ENCODE results near the gene LDLRAD2. TPM values are rescaled to one million over a fixed set of nuclear protein-coding genes. Genes with fewer than 3 reads are reported as not detected.

Gene LDLRAD2
- total RNA-seq, 1 experiment from 2014 or later = 0.56 TPM

DNA sequence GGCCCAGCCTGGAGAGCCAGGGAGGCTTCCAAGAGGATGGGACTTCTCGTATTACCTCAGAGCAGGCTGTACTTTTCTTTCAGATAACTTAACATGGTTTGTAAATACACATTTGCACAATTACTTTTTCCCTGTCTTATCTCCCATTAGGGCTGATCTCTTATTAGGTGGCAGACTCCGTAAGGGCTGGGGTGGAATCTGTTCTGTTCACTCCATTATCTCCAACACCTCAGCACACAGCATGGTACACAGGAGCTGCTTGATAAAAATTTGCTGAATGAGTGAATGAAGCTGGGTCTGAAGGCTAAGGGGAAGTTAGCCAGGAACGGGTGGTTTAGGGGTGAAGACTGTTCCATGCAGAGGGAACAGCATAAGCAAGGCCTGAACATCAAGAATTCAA lies 48.9 kb downstream of the LDLRAD2 start:
- no peak for DNase-seq (ENCODE audit: low spot score)

DNA sequence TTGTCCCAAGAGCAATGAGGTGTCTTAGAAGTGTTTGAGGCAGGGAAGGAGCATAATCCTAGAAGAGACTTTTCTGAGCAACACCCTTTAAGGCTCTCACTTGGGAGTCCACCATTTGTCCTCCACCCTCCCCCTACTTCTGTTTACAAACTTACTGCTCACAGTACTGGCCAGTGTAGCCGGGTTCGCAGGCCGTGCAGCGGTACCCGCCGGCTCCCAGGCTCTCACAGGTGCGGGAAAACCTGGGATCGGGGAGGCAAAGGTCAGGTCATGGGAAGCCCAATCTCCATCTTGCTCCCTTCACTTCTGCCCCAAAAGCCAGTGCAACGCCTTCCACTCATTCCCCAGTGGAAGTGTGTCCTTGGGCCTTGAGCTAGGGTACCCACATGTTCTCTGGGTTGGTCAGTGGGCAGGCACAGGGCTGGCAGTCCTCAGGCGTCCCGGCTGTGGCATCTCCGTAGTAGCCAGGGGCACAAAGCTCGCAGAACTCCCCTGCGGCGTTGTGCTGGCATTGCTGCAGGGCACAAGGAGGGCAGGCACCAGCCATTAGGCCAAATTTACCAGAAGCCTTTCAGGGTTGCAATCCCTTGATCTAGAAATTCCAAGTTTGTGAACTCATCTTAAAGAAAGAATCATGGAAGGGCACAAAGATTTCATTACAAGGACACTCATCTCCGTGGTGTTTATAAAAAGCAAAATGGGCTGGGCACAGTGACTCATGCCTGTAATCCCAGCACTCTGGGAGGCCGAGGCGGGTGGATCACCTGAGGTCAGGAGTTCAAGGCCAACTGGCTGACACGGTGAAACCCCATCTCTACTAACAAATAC lies 49.8 kb downstream of the LDLRAD2 start:
- no peak for DNase-seq (ENCODE audit: low spot score)

DNA sequence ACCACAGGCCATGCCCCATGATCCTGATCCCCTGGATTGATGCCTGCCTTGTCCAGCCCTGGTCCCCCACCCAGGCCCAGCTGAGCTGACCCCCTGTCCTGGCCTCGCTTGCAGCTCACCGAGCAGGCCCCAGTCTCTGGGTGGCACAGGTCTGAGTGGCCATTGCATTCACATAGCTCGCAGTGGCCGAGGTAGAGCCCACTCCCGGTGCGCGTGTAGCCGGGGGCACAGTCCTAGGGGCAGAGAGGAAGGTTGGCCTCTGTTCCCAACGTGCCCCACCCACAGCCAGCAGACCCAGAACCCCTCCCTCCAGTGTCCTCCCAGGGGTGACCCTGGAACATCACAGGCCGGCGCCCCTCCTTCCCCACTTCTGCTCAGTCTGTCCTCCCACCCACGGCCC lies 51.9 kb downstream of the LDLRAD2 start:
- no peak for DNase-seq (ENCODE audit: low spot score)

DNA sequence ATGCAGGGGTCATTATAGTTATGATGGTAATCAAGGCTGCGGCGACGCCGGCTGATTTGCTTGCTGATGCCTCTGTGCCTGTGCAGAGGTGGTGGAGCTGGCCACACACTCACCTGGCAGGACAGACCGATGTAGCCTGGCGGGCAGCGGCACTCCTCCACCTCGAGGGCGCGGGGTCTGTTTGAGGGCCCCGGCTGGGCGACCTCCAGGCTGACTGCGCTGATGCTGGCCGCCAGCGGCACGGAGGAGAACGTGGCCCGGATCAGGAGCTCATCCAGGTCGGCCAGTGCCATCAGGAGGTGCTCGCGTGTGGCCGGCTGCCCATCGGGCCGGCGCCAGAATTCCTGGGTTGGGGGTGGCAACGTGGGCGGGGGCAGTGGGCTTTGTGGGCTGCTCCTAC lies 52.7 kb downstream of the LDLRAD2 start:
- DNase-seq (ENCODE audit: low spot score) = no peak

DNA sequence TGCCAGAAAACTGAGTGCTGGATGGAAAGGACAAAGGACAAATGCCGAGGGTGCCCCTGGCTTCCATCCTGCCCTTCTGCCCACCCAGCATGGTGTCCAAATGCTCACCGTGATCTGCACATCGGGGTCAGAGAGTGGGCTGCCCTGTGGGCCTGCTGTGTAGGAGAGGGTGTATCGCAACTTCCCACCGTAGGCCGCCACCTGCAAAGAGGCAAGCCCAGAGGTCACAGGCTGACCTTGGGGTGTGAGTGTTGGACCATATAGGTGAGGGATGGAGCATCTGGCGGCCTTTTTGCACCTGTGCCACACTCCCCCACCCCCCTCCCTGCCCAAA lies 53.5 kb downstream of the LDLRAD2 start:
- DNase-seq (ENCODE audit: low spot score) = no peak

DNA sequence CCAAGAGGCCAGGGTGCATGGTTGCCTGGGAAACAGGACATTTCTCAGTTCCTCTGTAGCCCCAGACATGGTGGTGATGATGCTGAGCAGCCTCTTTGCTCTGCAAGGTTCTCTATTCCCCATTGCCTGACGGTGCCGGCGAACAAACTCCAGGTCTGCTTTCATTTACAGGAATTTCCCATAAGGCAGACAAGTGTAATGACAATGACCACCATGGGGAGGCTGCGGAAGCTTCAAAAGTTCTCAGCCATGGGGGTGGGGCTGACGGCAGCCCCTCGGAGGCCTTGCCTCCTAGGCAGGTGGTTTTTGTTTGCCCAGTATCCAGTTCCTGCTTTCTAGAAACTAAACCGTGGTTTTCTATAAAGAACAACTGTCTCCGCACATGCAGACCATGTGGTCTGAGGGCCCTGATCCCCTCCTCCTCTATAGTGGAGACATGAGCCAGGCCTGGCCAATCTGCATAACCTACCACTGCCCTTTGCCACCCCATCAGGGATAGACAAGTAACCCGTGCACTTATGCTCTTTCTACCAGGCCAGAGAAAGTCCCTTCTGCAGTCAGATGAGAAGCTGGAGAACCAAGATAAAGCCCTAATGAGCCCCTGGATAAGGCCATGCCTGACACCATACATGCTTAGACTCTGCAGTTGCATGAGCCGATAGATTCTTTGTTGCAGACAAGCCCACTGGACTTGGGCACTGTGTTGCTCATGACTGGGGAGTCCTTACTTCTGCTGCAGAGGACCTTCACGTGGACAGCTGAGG lies 54.1 kb downstream of the LDLRAD2 start:
- DNase-seq (ENCODE audit: low spot score) = no peak

DNA sequence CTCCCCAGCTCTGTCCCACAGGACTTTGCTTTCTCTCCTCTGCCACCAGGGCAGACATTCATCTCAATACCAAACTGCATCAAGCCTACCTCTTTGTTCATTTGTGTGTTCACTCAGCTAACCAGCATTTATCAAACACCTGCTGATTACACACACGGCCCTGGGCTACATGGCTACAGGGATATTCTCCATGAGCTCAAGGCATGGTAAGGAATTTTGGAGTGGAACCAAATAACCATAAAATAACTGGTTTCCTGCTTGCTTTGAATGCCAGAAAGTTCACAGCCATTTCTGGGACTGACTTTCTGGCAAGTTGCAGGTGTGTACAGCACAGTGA lies 54.6 kb downstream of the LDLRAD2 start:
- no peak for DNase-seq (ENCODE audit: low spot score)

DNA sequence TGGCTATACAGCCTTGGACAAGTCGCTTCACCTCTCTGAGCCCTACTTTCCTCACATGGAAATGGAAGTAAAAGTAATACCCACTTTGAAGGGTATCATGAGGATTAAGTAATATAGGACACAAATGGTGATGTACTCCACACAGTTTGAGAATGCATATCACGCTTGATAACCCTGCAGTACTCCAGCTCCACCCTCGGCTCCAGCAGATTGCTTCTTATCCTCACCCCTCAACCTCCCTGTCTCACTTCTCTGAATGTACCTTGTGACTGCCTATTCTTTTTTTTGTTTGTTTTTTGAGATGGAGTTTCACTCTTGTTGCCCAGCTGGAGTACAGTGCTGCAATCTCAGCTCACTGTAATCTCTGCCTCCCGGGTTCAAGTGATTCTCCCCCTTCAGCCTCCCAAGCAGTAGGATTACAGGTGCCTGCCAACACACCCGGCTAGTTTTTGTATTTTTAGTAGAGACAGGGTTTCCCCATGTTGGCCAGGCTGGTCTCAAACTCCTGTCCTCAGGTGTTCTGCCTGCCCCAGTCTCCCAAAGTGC lies 55.5 kb downstream of the LDLRAD2 start:
- DNase-seq (ENCODE audit: low spot score) = no peak

DNA sequence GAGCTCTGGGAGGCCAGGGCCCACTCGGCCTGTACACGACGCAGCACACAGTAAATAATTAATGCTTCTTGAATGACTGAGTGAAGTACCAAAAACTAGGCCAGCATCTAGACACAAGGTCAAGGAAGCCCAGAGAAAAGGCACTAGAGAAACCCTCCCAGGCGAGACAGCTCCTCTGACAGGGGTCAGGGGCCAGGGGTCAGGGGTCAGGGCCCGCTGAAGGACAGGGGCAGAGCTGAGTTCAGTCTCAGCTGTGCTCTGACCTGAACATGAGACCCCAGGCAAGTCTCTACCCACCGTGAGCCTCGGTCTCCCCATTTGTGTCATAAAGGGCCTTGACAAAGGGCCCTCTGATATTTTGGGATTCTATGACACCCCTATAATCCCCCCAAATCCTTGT lies 56.4 kb downstream of the LDLRAD2 start:
- no peak for DNase-seq (ENCODE audit: low spot score)

DNA sequence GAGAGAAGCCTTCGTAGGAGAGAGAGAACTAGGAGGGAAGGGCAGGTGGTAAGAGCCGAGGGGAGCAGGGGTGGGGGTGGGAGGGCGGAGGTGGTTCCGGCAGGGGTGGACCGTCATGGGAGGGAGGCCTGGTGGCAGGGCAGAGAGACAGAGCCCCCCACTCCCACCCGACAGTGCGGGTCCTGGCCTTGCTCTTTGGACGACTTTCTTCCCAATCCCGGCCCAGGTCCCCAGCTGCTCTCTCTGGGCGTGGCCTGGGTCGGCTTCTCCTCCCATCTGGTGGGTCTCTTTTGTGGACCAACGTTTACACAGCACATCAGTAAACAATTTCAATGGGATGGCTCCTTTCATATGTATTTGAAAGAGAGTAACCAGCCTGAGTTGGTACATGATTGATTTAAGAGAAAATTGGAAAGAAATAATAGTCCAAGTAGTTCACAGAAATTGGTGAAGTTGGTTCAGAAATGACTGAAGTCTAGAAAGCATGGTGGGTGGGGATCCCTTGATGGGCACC lies 56.9 kb downstream of the LDLRAD2 start:
- DNase-seq (ENCODE audit: low spot score) = peak; percentile 11

DNA sequence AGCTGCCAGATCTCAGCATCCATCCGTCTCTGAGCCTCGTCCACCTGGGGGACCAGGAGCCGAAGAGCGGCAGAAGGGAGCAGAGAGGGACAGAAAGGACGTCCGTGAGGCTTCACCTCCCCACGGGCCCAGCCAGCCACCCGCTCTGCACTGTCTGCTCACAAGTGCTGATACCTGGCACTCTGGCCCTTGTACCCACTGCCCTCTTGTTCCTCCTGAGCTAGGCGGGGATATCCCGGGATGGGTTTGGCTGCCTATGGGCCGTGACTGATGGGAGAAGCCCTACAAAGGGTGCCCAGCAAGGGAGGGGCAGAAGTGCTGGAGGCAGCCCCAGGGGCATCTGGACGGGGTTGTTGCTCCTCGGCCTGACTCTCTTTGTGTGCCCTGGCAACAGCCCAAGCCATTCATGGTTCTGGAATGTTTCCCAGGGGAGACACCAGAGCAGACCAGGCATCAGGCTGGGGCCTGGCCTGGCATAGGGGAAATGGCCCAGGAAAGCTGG lies 57.6 kb downstream of the LDLRAD2 start:
- peak; percentile 95 for DNase-seq (ENCODE audit: low spot score)

DNA sequence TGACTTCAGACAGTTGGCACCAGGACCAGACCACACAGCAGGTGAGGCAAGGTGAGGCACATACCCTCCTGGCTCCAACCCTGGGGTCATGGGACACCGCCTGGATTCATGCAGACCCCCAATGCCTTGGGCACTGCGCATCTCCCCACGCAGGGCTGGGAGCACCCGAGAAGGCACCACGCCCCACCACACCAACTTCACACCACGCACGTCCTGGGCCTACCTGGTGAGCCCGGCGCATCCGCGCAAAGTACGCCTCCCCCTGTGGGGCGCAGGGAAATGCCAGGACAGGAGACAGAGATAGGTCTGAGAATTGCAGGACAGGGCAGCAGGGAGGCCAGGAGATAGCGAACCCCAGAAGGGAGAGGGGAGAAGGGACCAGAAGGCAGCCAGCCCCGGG lies 58.5 kb downstream of the LDLRAD2 start:
- no peak for DNase-seq (ENCODE audit: low spot score)

DNA sequence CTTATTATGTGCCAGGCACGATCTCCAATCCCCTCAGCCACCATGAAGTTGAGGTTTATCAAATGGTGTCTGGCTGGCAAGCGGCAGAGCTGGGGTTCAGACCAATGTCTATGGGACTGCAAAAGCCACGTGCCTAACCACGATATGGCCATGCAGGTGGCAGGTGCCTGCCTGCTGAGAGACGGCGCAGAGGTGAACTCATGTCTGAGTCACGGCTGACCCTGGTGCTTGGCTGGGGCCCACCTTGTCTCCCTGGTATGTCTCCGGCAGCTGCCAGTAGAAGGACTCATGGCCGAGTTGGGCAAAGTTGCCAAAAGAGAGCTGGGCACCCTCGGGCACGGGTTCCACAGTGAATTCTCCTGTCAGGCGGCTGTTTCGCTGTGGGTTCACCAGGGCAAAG lies 59.9 kb downstream of the LDLRAD2 start:
- DNase-seq (ENCODE audit: low spot score) = no peak

DNA sequence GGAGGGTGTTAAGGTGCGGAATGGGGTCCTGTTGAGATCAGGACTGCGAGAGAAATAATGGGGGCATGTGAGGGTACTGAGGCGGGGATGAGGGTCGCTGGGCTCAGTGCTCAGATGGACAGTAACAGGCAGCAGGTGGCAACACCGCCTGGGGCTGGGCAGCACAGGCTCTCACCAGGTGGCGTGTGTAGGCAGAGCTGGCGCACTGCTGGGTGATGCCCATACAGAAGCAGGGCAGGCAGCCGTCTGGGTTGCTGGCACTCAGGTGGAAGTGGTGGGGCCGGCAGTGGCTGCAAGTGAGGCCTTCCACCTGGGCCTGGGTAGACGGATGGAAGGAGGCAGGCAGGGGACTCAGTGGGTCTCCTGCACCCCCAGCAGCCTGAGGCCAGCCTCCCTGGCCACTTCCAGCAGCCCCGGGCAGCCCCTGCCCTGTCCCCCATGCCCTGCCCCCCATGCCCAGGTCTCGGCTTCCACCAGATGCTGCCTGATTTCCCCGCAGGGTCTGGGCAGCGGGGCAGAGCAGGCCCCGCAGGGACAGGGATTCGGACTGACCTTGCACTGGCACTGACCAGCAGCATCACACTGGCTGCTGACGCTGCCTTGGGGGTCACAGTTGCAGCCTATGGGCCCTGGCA lies 60.5 kb downstream of the LDLRAD2 start:
- peak; percentile 11 for DNase-seq (ENCODE audit: low spot score)

DNA sequence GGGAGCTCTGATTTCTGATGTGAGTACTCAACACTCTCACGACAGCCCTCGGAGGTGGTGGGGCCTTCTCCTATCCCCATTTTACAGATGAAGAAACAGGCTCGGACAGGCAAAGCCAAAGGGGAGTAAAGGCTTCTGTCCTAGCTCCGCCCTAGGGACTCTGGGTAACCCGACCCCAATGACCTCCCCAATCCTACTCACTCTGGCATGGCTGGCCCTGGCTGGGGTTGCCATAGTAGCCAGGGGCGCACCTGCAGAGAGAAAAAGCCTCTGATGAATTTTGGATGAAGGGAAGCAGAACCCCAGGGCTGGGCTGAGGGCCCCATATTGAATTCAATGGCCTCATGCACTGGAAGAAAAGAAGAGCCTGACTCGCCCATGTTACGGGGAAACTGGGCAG lies 61.1 kb downstream of the LDLRAD2 start:
- DNase-seq (ENCODE audit: low spot score) = no peak

DNA sequence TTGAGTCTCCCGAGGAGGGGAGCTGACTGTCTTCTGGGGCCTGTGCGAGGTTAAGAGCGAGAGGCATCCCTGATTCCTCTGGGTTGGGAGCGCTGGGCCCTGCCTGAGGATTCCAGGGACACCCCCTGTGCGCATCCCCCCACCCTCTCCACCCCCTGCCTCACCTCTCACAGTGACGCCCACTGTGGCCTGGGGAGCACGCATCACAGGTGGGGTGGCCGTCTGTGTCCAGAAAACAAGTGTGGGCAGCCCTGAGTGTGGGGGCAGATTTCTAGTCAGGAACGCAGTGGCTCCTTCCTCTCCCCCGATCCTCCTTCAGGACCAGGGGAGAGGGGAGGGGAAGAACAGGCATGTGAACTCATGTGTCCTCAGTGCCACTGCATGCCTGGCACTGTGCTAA lies 61.7 kb downstream of the LDLRAD2 start:
- DNase-seq (ENCODE audit: low spot score) = no peak

DNA sequence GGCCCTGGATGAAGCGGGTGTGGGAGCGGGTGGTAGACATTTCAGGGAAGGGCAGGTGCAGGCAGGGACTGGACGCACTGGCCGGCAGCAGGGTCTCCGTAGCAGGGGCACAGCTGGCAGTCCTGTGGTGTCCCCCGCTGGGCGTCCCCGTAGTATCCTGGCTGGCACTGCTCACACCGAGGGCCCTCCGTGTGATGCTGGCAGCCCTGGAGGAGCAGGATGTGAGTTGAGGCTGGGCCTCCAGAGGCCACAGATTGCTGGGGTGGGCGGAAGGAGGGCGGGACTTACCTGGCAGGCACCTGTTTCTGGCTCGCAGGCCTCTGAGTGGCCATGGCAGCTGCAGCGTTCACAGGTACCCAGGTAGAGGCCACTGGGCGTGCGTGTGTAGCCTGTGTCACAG lies 62.3 kb downstream of the LDLRAD2 start:
- DNase-seq (ENCODE audit: low spot score) = no peak

Other genes with a start within 250 kb of the LDLRAD2 start
- 56.9 and 69.0 TPM in 2 replicates for gene RAP1GAP, start 142.9 kb upstream of the LDLRAD2 start, total RNA-seq (2014; rRNA removed; shearing (Covaris generic))
- 19.4 and 19.5 TPM in 2 replicates for gene USP48, start 29.1 kb upstream of the LDLRAD2 start, total RNA-seq (2014; rRNA removed; shearing (Covaris generic))
- 163 and 235 TPM in 2 replicates for gene HSPG2, start 125.0 kb downstream of the LDLRAD2 start, total RNA-seq (2014; rRNA removed; shearing (Covaris generic))
- 0.81 TPM in 1 of 2 replicates, not detected in the other for gene CELA3B, start 164.8 kb downstream of the LDLRAD2 start, total RNA-seq (2014; rRNA removed; shearing (Covaris generic))
- gene CELA3A, start 189.4 kb downstream of the LDLRAD2 start, total RNA-seq (2014; rRNA removed; shearing (Covaris generic)) = 0.13 TPM in 1 of 2 replicates, not detected in the other
- 146 and 150 TPM in 2 replicates for gene CDC42, start 240.4 kb downstream of the LDLRAD2 start, total RNA-seq (2014; rRNA removed; shearing (Covaris generic))

Data from HT-29 (cell line).